ENCODE data around the gene B4GALT3.

Gene B4GALT3

GRCh38 chr1:161161652-161162051, 15.7 kb downstream of the B4GALT3 start:
- no peak for DNase-seq

- DNase-seq = no peak
Observed at GRCh38 chr1:161160671-161161145, 16.6 kb downstream of the B4GALT3 start.

GRCh38 chr1:161159913-161160243, 17.4 kb downstream of the B4GALT3 start:
- DNase-seq = no peak

GRCh38 chr1:161159087-161159912, 18.0 kb downstream of the B4GALT3 start, which contains the start of gene USP21:
USP21 (plus strand) TSS chr1:161159500; CDS start chr1:161160641, 1,141 bp downstream.
- DNase-seq = peak; percentile 75

- DNase-seq = no peak
Observed at GRCh38 chr1:161158316-161159010, 18.8 kb downstream of the B4GALT3 start.

- no peak for DNase-seq
Observed at GRCh38 chr1:161157867-161158266, 19.4 kb downstream of the B4GALT3 start.

- peak; percentile 88 for DNase-seq
Observed at GRCh38 chr1:161153682-161154337, 23.5 kb downstream of the B4GALT3 start, which contains the start of gene UFC1. UFC1 (plus strand) TSS chr1:161153978; CDS start chr1:161153998, 20 bp downstream.

- no peak for DNase-seq
Observed at GRCh38 chr1:161153176-161153575, 24.1 kb downstream of the B4GALT3 start.

GRCh38 chr1:161145832-161146231, 31.5 kb downstream of the B4GALT3 start:
- DNase-seq = no peak

GRCh38 chr1:161140755-161141400, 36.4 kb downstream of the B4GALT3 start:
- DNase-seq = no peak

- no peak for DNase-seq
Observed at GRCh38 chr1:161139766-161140165, 37.5 kb downstream of the B4GALT3 start.

GRCh38 chr1:161138431-161138830, 38.9 kb downstream of the B4GALT3 start:
- no peak for DNase-seq

GRCh38 chr1:161137881-161138280, 39.4 kb downstream of the B4GALT3 start:
- DNase-seq = no peak

- DNase-seq = no peak
Observed at GRCh38 chr1:161133220-161133740, 44.0 kb downstream of the B4GALT3 start.

- peak; percentile 94 for DNase-seq
Observed at GRCh38 chr1:161132410-161133219, 44.7 kb downstream of the B4GALT3 start, which contains the start of gene DEDD. DEDD (minus strand) TSS chr1:161132667; CDS start chr1:161124462, 8,205 bp downstream.

- DNase-seq = peak; percentile 11
Observed at GRCh38 chr1:161131523-161132409, 45.5 kb downstream of the B4GALT3 start.

GRCh38 chr1:161130266-161130665, 47.0 kb downstream of the B4GALT3 start:
- no peak for DNase-seq

GRCh38 chr1:161128591-161129420, 48.5 kb downstream of the B4GALT3 start:
- no peak for DNase-seq

- no peak for DNase-seq
Observed at GRCh38 chr1:161127649-161128048, 49.7 kb downstream of the B4GALT3 start.

- DNase-seq = no peak
Observed at GRCh38 chr1:161122967-161123366, 54.3 kb downstream of the B4GALT3 start.
